ENCODE data around the gene ZNF345.

ZNF345 gene

GRCh38 chr19:36850559-36851442, at the start of gene ZNF345:
ZNF345 (plus strand) TSS chr19:36850876; CDS start chr19:36876831, 25,955 bp downstream.
- peak; percentile 90 for DNase-seq

GRCh38 chr19:36805364-36805763, 45.3 kb upstream of the ZNF345 start:
- no peak for DNase-seq

GRCh38 chr19:36807029-36807428, 43.6 kb upstream of the ZNF345 start:
- DNase-seq, result no peak

GRCh38 chr19:36819130-36819630, 31.5 kb upstream of the ZNF345 start:
- no peak for DNase-seq

GRCh38 chr19:36821758-36822157, 28.9 kb upstream of the ZNF345 start:
- DNase-seq, result no peak

GRCh38 chr19:36833430-36833829, 17.2 kb upstream of the ZNF345 start:
- DNase-seq, result no peak

GRCh38 chr19:36837176-36837905, 13.3 kb upstream of the ZNF345 start:
- DNase-seq, result no peak

- DNase-seq, result peak; percentile 80
Observed at GRCh38 chr19:36837906-36838783, 12.5 kb upstream of the ZNF345 start, which contains the start of gene ZNF790. ZNF790 (minus strand) TSS chr19:36838387; CDS start chr19:36825619, 12,768 bp downstream.

GRCh38 chr19:36838784-36839324, 11.8 kb upstream of the ZNF345 start:
- no peak for DNase-seq

GRCh38 chr19:36847968-36848367, 2.7 kb upstream of the ZNF345 start:
- DNase-seq, result no peak

- peak; percentile 73 for DNase-seq
Observed at GRCh38 chr19:36849701-36850558, 746 bp upstream of the ZNF345 start.

- DNase-seq, result no peak
Observed at GRCh38 chr19:36851898-36852297, 1.2 kb downstream of the ZNF345 start.

GRCh38 chr19:36876993-36877938, 26.6 kb downstream of the ZNF345 start:
- DNase-seq, result no peak

- DNase-seq, result no peak
Observed at GRCh38 chr19:36891768-36892357, 41.2 kb downstream of the ZNF345 start.

GRCh38 chr19:36894849-36895383, 44.2 kb downstream of the ZNF345 start:
- DNase-seq, result no peak

- peak; percentile 0 for DNase-seq
Observed at GRCh38 chr19:36898422-36898821, 47.7 kb downstream of the ZNF345 start.

GRCh38 chr19:36915992-36916830, 65.5 kb downstream of the ZNF345 start, which contains the start of the genes ZNF568 and ZNF829:
ZNF568 (plus strand) TSS chr19:36916332; CDS start chr19:36922771, 6,439 bp downstream.
ZNF829 (minus strand) TSS chr19:36916291; CDS start chr19:36915167, 1,124 bp downstream.
- DNase-seq, result peak; percentile 84

GRCh38 chr19:36916991-36917390, 66.3 kb downstream of the ZNF345 start:
- no peak for DNase-seq
